Hypothalamus (tissue), 51 donors: ENCODE measurements around the gene MYCBPAP.

ENCODE experiments used
- DNase-seq, 51 donors: peaks; one replicate each; lab custom pipeline; 2025; lab: John Stamatoyannopoulos, UW

Gene MYCBPAP

GRCh38 chr17:50535407-50535806 lies 27.2 kb downstream of the MYCBPAP start:
- DNase-seq, result no peak

GRCh38 chr17:50536683-50537646 lies 28.7 kb downstream of the MYCBPAP start:
- no peak for DNase-seq

- DNase-seq, result no peak
These were observed 29.7 kb downstream of the MYCBPAP start for GRCh38 chr17:50537721-50538548.

GRCh38 chr17:50538549-50539410 lies 30.5 kb downstream of the MYCBPAP start:
- no peak for DNase-seq

GRCh38 chr17:50539762-50540559 lies 31.7 kb downstream of the MYCBPAP start:
- DNase-seq, result no peak

GRCh38 chr17:50540560-50541401 lies 32.5 kb downstream of the MYCBPAP start:
- no peak for DNase-seq

GRCh38 chr17:50541402-50541715 lies 33.1 kb downstream of the MYCBPAP start:
- peak in 2 of 51 donors; percentile 38 to 50 for DNase-seq

- DNase-seq, result peak; percentile 26 to 91 (median 77)
These were observed 33.8 kb downstream of the MYCBPAP start for GRCh38 chr17:50541716-50542688.

GRCh38 chr17:50542795-50543774 lies 34.8 kb downstream of the MYCBPAP start:
- DNase-seq, result no peak

GRCh38 chr17:50544516-50544915 lies 36.3 kb downstream of the MYCBPAP start:
- no peak for DNase-seq

GRCh38 chr17:50545311-50545710 lies 37.1 kb downstream of the MYCBPAP start:
- DNase-seq, result no peak

GRCh38 chr17:50546701-50547034 lies 38.4 kb downstream of the MYCBPAP start:
- DNase-seq, result no peak

GRCh38 chr17:50547035-50547735 lies 38.9 kb downstream of the MYCBPAP start, which contains the start of gene SPATA20:
TSS of gene SPATA20 (plus strand) at chr17:50547174. CDS start at chr17:50547209, 35 bp downstream.
- peak in 48 of 51 donors; percentile 22 to 90 (median 72) for DNase-seq

GRCh38 chr17:50547736-50548083 lies 39.5 kb downstream of the MYCBPAP start:
- no peak for DNase-seq

- DNase-seq, result no peak
These were observed 40.6 kb downstream of the MYCBPAP start for GRCh38 chr17:50548831-50549230.
